ENCODE measurements around the gene DLG5.

GRCh38 chr10:77842652-77843212, 83.8 kb downstream of the DLG5 start:
- TF ChIP-seq CTCF (IDR thresholded peaks at IDR 0.05) (no peak), POLR2A (IDR thresholded peaks at IDR 0.05; ENCODE audit: low read length) (no peak), CEBPB (IDR thresholded peaks at IDR 0.05) (no peak), EP300 (IDR thresholded peaks at IDR 0.05) (no peak), REST (IDR thresholded peaks at IDR 0.05) (no peak), CHD2 (IDR thresholded peaks at IDR 0.05; ENCODE audit: low read length, partially characterized antibody) (no peak)

All from A549 (cell line).